GM12878 (cell line): Measurements from ENCODE around the gene TMEM214. TPM values are rescaled to one million over a fixed set of nuclear protein-coding genes. Genes with fewer than 3 reads are reported as not detected.

Experiments used
- ATAC-seq: fragments of 200-7000 bp; cut with Tn5 transposase; 3 replicates; pipeline ENCODE4 v1.9.1; 2020; ENCODE audit warnings: mild to moderate bottlenecking, moderate library complexity
- BruUV-seq: library from RNA; stranded (reverse); fragments of 400-500 nt; replicated peaks from 2 replicates; lab custom pipeline; 2021; lab: Mats Ljungman, UMichigan
- CTCF ChIA-PET: fragments of 300-600 bp; sonication (Branson Sonifier 250); formaldehyde crosslinking; extraction: SDS; loops from one replicate; lab custom pipeline; 2021; ENCODE audit warnings: inconsistent platforms; lab: Yijun Ruan, JAX
- POLR2A ChIA-PET: fragments of 350-600 bp; formaldehyde crosslinking; extraction: SDS; loops from one replicate; lab custom pipeline; 2021; ENCODE audit warnings: inconsistent platforms; lab: Charles Lee
- RAD21 ChIA-PET: fragments of 300-600 bp; sonication (Branson Sonifier 250); formaldehyde crosslinking; loops from one replicate; lab custom pipeline; 2023; ENCODE audit warnings: antibody characterized with exemption; ENCODE audit not compliant: unreplicated experiment; lab: Charles Lee
- SMC1A ChIA-PET: fragments of 300-600 bp; sonication (Branson Sonifier 250); formaldehyde crosslinking; loops from one replicate; lab custom pipeline; 2023; ENCODE audit not compliant: unreplicated experiment, uncharacterized antibody; lab: Charles Lee
- DNase-seq: peaks from one replicate; pipeline ENCODE4 v3.0.0-alpha.2; 2011; ENCODE audit warnings: low read depth, low spot score
- FAIRE-seq: peaks from 3 replicates; lab custom pipeline; 2011; peaks lifted over from hg19 to GRCh38; lab: Jason Lieb, UNC
- H2AFZ ChIP-seq: 2 replicates; pipeline ENCODE4 v1.6.0; 2011; ENCODE audit warnings: low read depth, low read length, control low read depth; ENCODE audit not compliant: control insufficient read depth
- H3K27ac ChIP-seq: 2 replicates; pipeline ENCODE4 v1.5.1; 2011; ENCODE audit warnings: control low read depth; ENCODE audit not compliant: control insufficient read depth, insufficient read depth
- H3K27me3 ChIP-seq, 2 experiments: replicated peaks in 1 of 2; 2 replicates each; pipeline versions ENCODE4 v1.6.0 to v1.6.1; 2011; ENCODE audit warnings: low read length in 1 of 2; ENCODE audit not compliant: control insufficient read depth in 2 of 2, insufficient read depth in 2 of 2
- H3K36me3 ChIP-seq, 2 experiments: 2 replicates each; pipeline ENCODE4 v1.5.1; 2011; ENCODE audit warnings: low read length in 1 of 2; ENCODE audit not compliant: control insufficient read depth in 2 of 2, insufficient read depth in 2 of 2
- H3K4me1 ChIP-seq: 2 replicates; pipeline ENCODE4 v1.6.1; 2011; ENCODE audit warnings: mild to moderate bottlenecking, low read length, moderate library complexity, mixed read lengths; ENCODE audit not compliant: control insufficient read depth, insufficient read depth
- H3K4me2 ChIP-seq: 2 replicates; pipeline ENCODE4 v1.6.0; 2011; ENCODE audit warnings: control low read depth; ENCODE audit not compliant: control insufficient read depth, insufficient read depth
- H3K4me3 ChIP-seq: fragments of 200-600 bp; sonication (generic); 2 replicates; pipeline ENCODE4 v1.5.1; 2016
- H3K79me2 ChIP-seq: 2 replicates; pipeline ENCODE4 v1.6.0; 2011; ENCODE audit warnings: low read length; ENCODE audit not compliant: control insufficient read depth, insufficient read depth
- H3K9ac ChIP-seq: 2 replicates; pipeline ENCODE4 v1.8.0; 2011; ENCODE audit warnings: low read length, control low read depth, mixed read lengths; ENCODE audit not compliant: control insufficient read depth, insufficient read depth
- H3K9me3 ChIP-seq: replicated peaks from 3 replicates; pipeline ENCODE4 v1.5.1; 2011; ENCODE audit warnings: mild to moderate bottlenecking, low read length; ENCODE audit not compliant: control insufficient read depth, insufficient read depth
- H4K20me1 ChIP-seq: 2 replicates; pipeline ENCODE4 v1.6.0; 2011; ENCODE audit not compliant: control insufficient read depth, insufficient read depth
- CREB1 ChIP-seq: IDR thresholded peaks from 2 replicates; pipeline ENCODE4 v1.6.1; 2012; ENCODE audit warnings: low read depth, mild to moderate bottlenecking, inconsistent platforms
- CUX1 ChIP-seq: IDR thresholded peaks from 2 replicates; pipeline ENCODE4 v1.6.1; 2012; ENCODE audit warnings: improper control_type of control experiment, low read depth, low read length; ENCODE audit not compliant: insufficient replicate concordance
- IRF4 ChIP-seq: IDR thresholded peaks from 2 replicates; pipeline ENCODE4 v1.6.1; 2011; ENCODE audit warnings: low read depth, low read length
- JUND ChIP-seq: IDR thresholded peaks from 2 replicates; pipeline ENCODE4 v1.6.1; 2012; ENCODE audit warnings: low read depth, mild to moderate bottlenecking, low read length, improper control_type of control experiment, moderate library complexity
- MAX ChIP-seq: IDR thresholded peaks from 2 replicates; pipeline ENCODE4 v1.6.1; 2012; ENCODE audit warnings: low read depth, low read length, improper control_type of control experiment
- MYB ChIP-seq: fragments of 150-350 bp; IDR thresholded peaks from 2 replicates; pipeline ENCODE4 v1.6.1; 2014; ENCODE audit warnings: mild to moderate bottlenecking, low read depth, low read length, borderline replicate concordance
- NR2F1 ChIP-seq: fragments of 450-650 bp; conservative IDR thresholded peaks from 2 replicates; pipeline ENCODE4 v1.6.1; 2017; ENCODE audit warnings: mild to moderate bottlenecking
- RAD21 ChIP-seq: IDR thresholded peaks from 2 replicates; pipeline ENCODE4 v1.6.1; 2011; ENCODE audit warnings: mild to moderate bottlenecking, low read depth, low read length, moderate library complexity; ENCODE audit not compliant: insufficient read depth
- SMARCA5 ChIP-seq: fragments of 450-650 bp; IDR thresholded peaks from 2 replicates; pipeline ENCODE4 v1.6.1; 2017; ENCODE audit warnings: mild to moderate bottlenecking
- SMC3 ChIP-seq: IDR thresholded peaks from 2 replicates; pipeline ENCODE4 v1.6.1; 2011; ENCODE audit warnings: low read length, improper control_type of control experiment, borderline replicate concordance
- TCF7 ChIP-seq: IDR thresholded peaks from 2 replicates; pipeline ENCODE4 v1.6.1; 2014; ENCODE audit warnings: antibody characterized with exemption, borderline replicate concordance
- ZNF592 ChIP-seq: fragments of 450-650 bp; IDR thresholded peaks from 2 replicates; pipeline ENCODE4 v1.6.1; 2017; ENCODE audit warnings: mild to moderate bottlenecking, moderate library complexity
- ZSCAN29 ChIP-seq: fragments of 450-650 bp; IDR thresholded peaks from 2 replicates; pipeline ENCODE4 v1.6.1; 2017; ENCODE audit warnings: mild to moderate bottlenecking, moderate library complexity
- ZZZ3 ChIP-seq: IDR thresholded peaks from 2 replicates; pipeline ENCODE4 v1.6.1; 2011; ENCODE audit warnings: low read depth; ENCODE audit not compliant: control insufficient read depth, insufficient read length
- WGBS: methylation state at CpG from one replicate; pipeline ENCODE4 v1.1.6; 2016; ENCODE audit warnings: low lambda C conversion rate; ENCODE audit not compliant: insufficient replicate concordance, insufficient coverage; ENCODE audit errors: missing lambda C conversion rate; 5-methylcytosine and 5-hydroxymethylcytosine counted together
- in situ Hi-C: fragments of 300-500 bp; cut with MboI; formaldehyde crosslinking; loops from 9 replicates; pipeline ENCODE4 v1.14.3; 2018; ENCODE audit warnings: mixed read lengths
- intact Hi-C: fragments of 100-400 bp; cut with micrococcal nuclease; formaldehyde crosslinking; loops from one replicate; pipeline ENCODE4 v1.14.2; 2022; ENCODE audit not compliant: unreplicated experiment
- polyA plus RNA-seq, 11 experiments: library from polyadenylated mRNA; depleted of rRNA in 4 of 11; unstranded in 6 of 11; stranded (reverse) in 5 of 11; fragments of >200 nt; fragmentation: Nextera tagmentation in 4 of 11; fragmentation: Illumina TruSeq in 1 of 11; extraction: Ambion mirVana in 4 of 11; extraction: Trizol in 1 of 11; gene quantifications; 1 replicate in 1 of 11; 2 replicates in 10 of 11; pipeline versions ENCODE4 v1.2.1 to v1.2.3, GENCODE V29; 2011 to 2016; ENCODE audit warnings: inconsistent platforms in 2 of 11, missing spikeins in 2 of 11, low read depth in 1 of 11
- total RNA-seq, 4 experiments: library from RNA; depleted of rRNA in 3 of 4; stranded (reverse); fragments of >200 nt in 3 of 4; fragmentation: Illumina TruSeq in 1 of 4; extraction: Trizol in 1 of 4; gene quantifications; 2 replicates each; pipeline versions ENCODE4 v1.2.1 to v1.2.3, GENCODE V29; 2013 to 2021

The TMEM214 gene
- total and polyA plus RNA-seq, 10 of the 15 experiments (the other 5 are each of a cell fraction or from before 2014, with no cell fraction given): 10.4 to 79.2 (median 45.0) TPM

- TF ChIP-seq JUND (no peak), SMC3 (peak; percentile 48; the same call in 1 of the 2 replicates), SMARCA5 (no peak), RAD21 (peak; percentile 74), MAX (no peak)
- TF ChIP-seq, all 136 proteins: peak for 4
Measured at GRCh38 chr2:27016801-27017325, 15.9 kb upstream of the TMEM214 start (continued).

- no TSS peak for BruUV-seq
- RAD21 ChIA-PET: interaction anchor here (2.9 kb wide), 1 partner anchor 55 kb away, joined by 34 read pairs; no protein-coding TSS in a partner anchor
- intact Hi-C loops (loop anchor here (10.0 kb wide), 1 partner anchor 173 kb away; the partner anchor contains the start of gene DPYSL5), in situ Hi-C loops (no loop called here)
- no peak overlapping the region for H3K9ac ChIP-seq
- CTCF ChIA-PET: interaction anchor here (0.7 to 9.9 kb wide), 4 partner anchors 10 to 176 kb away, joined by 3 to 153 read pairs (median 6); partner anchors contain the start of gene MAPRE3
- FAIRE-seq: no peak
- H2AFZ ChIP-seq: no peak overlapping the region
- H3K4me2 ChIP-seq: no peak overlapping the region
- no peak overlapping the region for H3K4me3 ChIP-seq
- H3K27me3 ChIP-seq: no peaks in the 10 kb centered on the region
- H4K20me1 ChIP-seq: no peaks in the 10 kb centered on the region
- 21% methylated on average over 3 of the region's 3 CpGs for WGBS
- DNase-seq: no peak
- no peaks in the 10 kb centered on the region; a peak in 1 of 4 replicates for H3K36me3 ChIP-seq
- no peaks in the 10 kb centered on the region for H3K9me3 ChIP-seq
- no peak for ATAC-seq
- H3K79me2 ChIP-seq: no peaks in the 10 kb centered on the region
- SMC1A ChIA-PET: interaction anchor here (1.2 to 4.3 kb wide), 3 partner anchors 57 to 173 kb away, joined by 3 to 61 read pairs (median 12); no protein-coding TSS in a partner anchor
- no peaks in the 10 kb centered on the region for H3K4me1 ChIP-seq
- POLR2A ChIA-PET: no interaction called here
- H3K27ac ChIP-seq: no peak overlapping the region
- TF ChIP-seq CREB1: no peak
- TF ChIP-seq ZSCAN29: no peak
- no peak for TF ChIP-seq TCF7
- TF ChIP-seq MYB: no peak
- TF ChIP-seq CUX1: no peak
- TF ChIP-seq ZZZ3: no peak
- TF ChIP-seq NR2F1: no peak
- no peak for TF ChIP-seq ZNF592
- TF ChIP-seq IRF4: no peak
Measured at GRCh38 chr2:27018142-27018541, 14.6 kb upstream of the TMEM214 start.
